ENCODE measurements around the gene NYAP1.
"Not testable (repeated sequence)": the region's sequence is repeated elsewhere in the genome, so short reads cannot be mapped to it uniquely, and the experiment has no call there.

The NYAP1 gene

GRCh38 chr7:100538654-100539435 lies 55.1 kb downstream of the NYAP1 start, which contains the start of gene AGFG2:
Gene AGFG2 (plus strand): TSS chr7:100539203. CDS start chr7:100539347, 144 bp downstream.
- in situ Hi-C loops (cut with HindIII; ENCODE audit: low pct_unique_long_range_greater_than_20kb, low sequenced_read_pairs) = no loop called here
- TF ChIP-seq JUND (IDR thresholded peaks at IDR 0.05; ENCODE audit: low read depth) = no peak
- DNase-seq (ENCODE audit: low read depth in 1 of 2, low spot score in 1 of 2) = peak; percentile 96 to 99

GRCh38 chr7:100539436-100540006 lies 55.8 kb downstream of the NYAP1 start:
- in situ Hi-C loops (cut with HindIII; ENCODE audit: low pct_unique_long_range_greater_than_20kb, low sequenced_read_pairs) = no loop called here

GRCh38 chr7:100540073-100540723 lies 56.5 kb downstream of the NYAP1 start:
- TF ChIP-seq JUND (IDR thresholded peaks at IDR 0.05; ENCODE audit: low read depth) = no peak
- DNase-seq (ENCODE audit: low read depth in 1 of 2, low spot score in 1 of 2) = no peak
- in situ Hi-C loops (cut with HindIII; ENCODE audit: low pct_unique_long_range_greater_than_20kb, low sequenced_read_pairs) = no loop called here

More at GRCh38 chr7:100539436-100540006, 55.8 kb downstream of the NYAP1 start:
- no peak for DNase-seq (ENCODE audit: low read depth in 1 of 2, low spot score in 1 of 2)
- no peak for TF ChIP-seq JUND (IDR thresholded peaks at IDR 0.05; ENCODE audit: low read depth)

GRCh38 chr7:100541309-100541708 lies 57.6 kb downstream of the NYAP1 start:
- DNase-seq (ENCODE audit: low read depth in 1 of 2, low spot score in 1 of 2); in situ Hi-C loops (cut with HindIII; ENCODE audit: low pct_unique_long_range_greater_than_20kb, low sequenced_read_pairs): not testable (repeated sequence)

GRCh38 chr7:100543586-100543985 lies 59.9 kb downstream of the NYAP1 start:
- in situ Hi-C loops (cut with HindIII; ENCODE audit: low pct_unique_long_range_greater_than_20kb, low sequenced_read_pairs) = no loop called here
- no peak for DNase-seq (ENCODE audit: low read depth in 1 of 2, low spot score in 1 of 2)
- no peak for TF ChIP-seq JUND (IDR thresholded peaks at IDR 0.05; ENCODE audit: low read depth)

GRCh38 chr7:100544386-100544785 lies 60.7 kb downstream of the NYAP1 start:
- in situ Hi-C loops (cut with HindIII; ENCODE audit: low pct_unique_long_range_greater_than_20kb, low sequenced_read_pairs) = no loop called here

More at GRCh38 chr7:100544386-100544785, 60.7 kb downstream of the NYAP1 start:
- no peak for DNase-seq (ENCODE audit: low read depth in 1 of 2, low spot score in 1 of 2)
- TF ChIP-seq JUND (IDR thresholded peaks at IDR 0.05; ENCODE audit: low read depth) = no peak

Data from T47D (cell line).